ENCODE measurements around the gene ARSI.

ARSI gene

DNA sequence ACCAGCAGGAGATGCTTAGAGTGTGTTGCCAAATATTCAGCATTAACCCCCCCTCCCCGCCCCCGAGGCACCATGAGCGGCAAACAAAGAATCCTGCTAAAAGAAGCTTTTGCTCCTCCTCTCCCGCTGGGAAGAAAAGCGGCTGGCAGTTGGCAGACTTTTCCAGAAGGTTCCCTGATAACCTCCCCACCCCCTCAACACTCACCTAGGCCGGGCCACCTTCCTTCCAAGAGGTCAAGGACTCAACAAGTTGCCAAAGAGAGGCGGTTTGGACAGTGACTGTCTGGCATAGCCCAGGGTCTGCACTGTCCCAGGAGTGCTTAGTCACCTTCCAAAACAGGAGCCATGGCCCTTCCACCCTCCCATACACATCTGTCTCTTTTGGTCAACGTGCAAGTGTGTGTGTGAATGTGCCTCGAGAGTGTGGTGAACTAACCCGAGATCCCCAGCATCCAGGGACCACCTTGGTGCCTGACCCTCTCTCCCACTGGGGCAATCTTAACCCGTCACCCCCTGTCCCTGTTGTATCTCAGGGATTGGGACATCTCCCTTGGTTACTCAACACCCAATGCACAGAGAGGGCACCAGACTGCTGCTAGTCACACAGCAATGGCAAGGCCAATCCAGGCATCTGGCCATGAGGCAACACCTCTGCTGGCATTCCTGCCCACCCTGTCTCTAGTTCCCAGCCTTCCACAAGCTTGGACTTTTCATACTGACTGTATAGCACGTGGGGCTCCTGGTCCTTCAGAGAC lies 32.0 kb downstream of the ARSI start:
- peaks cover 4% of the 10 kb centered on the region for H3K27me3 ChIP-seq (ENCODE audit: insufficient read depth, poor library complexity, severe bottlenecking)
- no peak for TF ChIP-seq SPI1 (IDR thresholded peaks at IDR 0.05; ENCODE audit: borderline replicate concordance, low read depth)
- no peak for TF ChIP-seq REST (IDR thresholded peaks at IDR 0.05; ENCODE audit: insufficient replicate concordance, low read depth)
- TF ChIP-seq, protein P1, sequence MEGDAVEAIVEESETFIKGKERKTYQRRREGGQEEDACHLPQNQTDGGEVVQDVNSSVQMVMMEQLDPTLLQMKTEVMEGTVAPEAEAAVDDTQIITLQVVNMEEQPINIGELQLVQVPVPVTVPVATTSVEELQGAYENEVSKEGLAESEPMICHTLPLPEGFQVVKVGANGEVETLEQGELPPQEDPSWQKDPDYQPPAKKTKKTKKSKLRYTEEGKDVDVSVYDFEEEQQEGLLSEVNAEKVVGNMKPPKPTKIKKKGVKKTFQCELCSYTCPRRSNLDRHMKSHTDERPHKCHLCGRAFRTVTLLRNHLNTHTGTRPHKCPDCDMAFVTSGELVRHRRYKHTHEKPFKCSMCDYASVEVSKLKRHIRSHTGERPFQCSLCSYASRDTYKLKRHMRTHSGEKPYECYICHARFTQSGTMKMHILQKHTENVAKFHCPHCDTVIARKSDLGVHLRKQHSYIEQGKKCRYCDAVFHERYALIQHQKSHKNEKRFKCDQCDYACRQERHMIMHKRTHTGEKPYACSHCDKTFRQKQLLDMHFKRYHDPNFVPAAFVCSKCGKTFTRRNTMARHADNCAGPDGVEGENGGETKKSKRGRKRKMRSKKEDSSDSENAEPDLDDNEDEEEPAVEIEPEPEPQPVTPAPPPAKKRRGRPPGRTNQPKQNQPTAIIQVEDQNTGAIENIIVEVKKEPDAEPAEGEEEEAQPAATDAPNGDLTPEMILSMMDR (IDR thresholded peaks at IDR 0.05; ENCODE audit: insufficient read depth, low read length): no peak
- TF ChIP-seq POLR2AphosphoS5 (IDR thresholded peaks at IDR 0.05; ENCODE audit: low read depth): no peak
- TF ChIP-seq GABPA (IDR thresholded peaks at IDR 0.05; ENCODE audit: low read depth): no peak
- DNase-seq (ENCODE audit: low read depth in 1 of 2, low spot score in 1 of 2): no peak
- no peak overlapping the region for H3K27ac ChIP-seq (replicated peaks)
- H3K4me3 ChIP-seq (replicated peaks; ENCODE audit: insufficient read depth, low read length): no peak overlapping the region

- Histone ChIP-seq H3K4me3 (replicated peaks; ENCODE audit: insufficient read depth, low read length) (no peak overlapping the region), H3K27ac (replicated peaks) (no peak overlapping the region), H3K27me3 (ENCODE audit: insufficient read depth, poor library complexity, severe bottlenecking) (no peaks in the 10 kb centered on the region)
- TF ChIP-seq REST (IDR thresholded peaks at IDR 0.05; ENCODE audit: insufficient replicate concordance, low read depth): no peak
- no peak for DNase-seq (ENCODE audit: low read depth in 1 of 2, low spot score in 1 of 2)
Measured at GRCh38 chr5:150266871-150267291, 35.8 kb downstream of the ARSI start.

DNA sequence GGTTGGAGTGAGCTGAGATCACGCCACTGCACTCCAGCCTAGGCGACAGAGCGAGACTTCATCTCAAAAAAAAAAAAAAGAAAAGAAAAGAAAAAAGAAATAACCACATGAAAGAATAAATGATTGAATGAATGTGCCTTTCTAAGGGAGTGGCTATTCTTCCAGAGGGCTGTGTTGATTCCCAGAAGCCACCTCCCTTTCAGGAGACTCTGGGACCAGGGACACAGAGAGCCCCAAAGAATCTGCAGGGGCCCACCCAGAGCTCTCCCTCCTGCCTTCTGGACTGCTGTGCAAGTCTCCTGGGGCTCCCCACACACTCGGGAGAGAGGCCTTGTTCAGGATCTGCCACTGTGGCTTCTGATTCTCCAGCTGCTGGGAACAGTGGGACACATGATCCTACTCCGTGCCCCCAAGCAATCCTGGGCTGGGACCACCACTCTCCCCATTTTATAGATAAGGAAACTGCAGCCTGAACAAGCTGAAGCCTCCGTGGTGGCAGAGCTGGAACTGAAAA lies 36.8 kb downstream of the ARSI start:
- DNase-seq (ENCODE audit: low read depth in 1 of 2, low spot score in 1 of 2): no peak
- no peak overlapping the region for H3K4me3 ChIP-seq (replicated peaks; ENCODE audit: insufficient read depth, low read length)
- no peaks in the 10 kb centered on the region for H3K27me3 ChIP-seq (ENCODE audit: insufficient read depth, poor library complexity, severe bottlenecking)
- TF ChIP-seq SPI1 (IDR thresholded peaks at IDR 0.05; ENCODE audit: borderline replicate concordance, low read depth) (no peak), REST (IDR thresholded peaks at IDR 0.05; ENCODE audit: insufficient replicate concordance, low read depth) (no peak), POLR2AphosphoS5 (IDR thresholded peaks at IDR 0.05; ENCODE audit: low read depth) (no peak), GABPA (IDR thresholded peaks at IDR 0.05; ENCODE audit: low read depth) (no peak)
- TF ChIP-seq, protein P1 (IDR thresholded peaks at IDR 0.05; ENCODE audit: insufficient read depth, low read length): no peak
- H3K27ac ChIP-seq (replicated peaks): no peak overlapping the region
